Mesendoderm (in vitro differentiated cells): ENCODE measurements around the gene HADHB.

Source experiments
- DNase-seq: peaks from one replicate; pipeline ENCODE4 v3.0.0; 2013
- H2AK5ac ChIP-seq: 2 replicates; pipeline ENCODE4 v1.6.1; 2013; ENCODE audit warnings: low read length, inconsistent platforms
- H2BK120ac ChIP-seq: 2 replicates; pipeline ENCODE4 v1.6.1; 2013; ENCODE audit warnings: low read depth, mild to moderate bottlenecking, low read length, moderate library complexity, mixed read lengths
- H2BK15ac ChIP-seq: replicated peaks from 2 replicates; pipeline ENCODE4 v1.6.1; 2013; ENCODE audit warnings: low read depth, mild to moderate bottlenecking, moderate library complexity
- H2BK5ac ChIP-seq: 2 replicates; pipeline ENCODE4 v1.6.1; 2013; ENCODE audit warnings: low read length, inconsistent platforms
- H3K18ac ChIP-seq: 2 replicates; pipeline ENCODE4 v1.6.1; 2013; ENCODE audit warnings: mild to moderate bottlenecking, low read length, mixed read lengths
- H3K23ac ChIP-seq: one replicate; pipeline ENCODE4 v1.6.1; 2013; ENCODE audit warnings: low read length
- H3K27ac ChIP-seq: 2 replicates; pipeline ENCODE4 v1.5.1; 2013; ENCODE audit warnings: low read depth, mild to moderate bottlenecking, inconsistent platforms, low read length, moderate library complexity
- H3K27me3 ChIP-seq: 2 replicates; pipeline ENCODE4 v1.6.1; 2013; ENCODE audit warnings: low read length, control low read depth, mild to moderate bottlenecking, inconsistent platforms; ENCODE audit not compliant: insufficient read depth, poor library complexity
- H3K36me3 ChIP-seq: 2 replicates; pipeline ENCODE4 v1.6.1; 2013; ENCODE audit warnings: low read length, inconsistent platforms; ENCODE audit not compliant: control insufficient read depth, insufficient read depth
- H3K4ac ChIP-seq: one replicate; pipeline ENCODE4 v1.6.1; 2013; ENCODE audit warnings: low read depth, mild to moderate bottlenecking, low read length, moderate library complexity
- H3K4me1 ChIP-seq: 2 replicates; pipeline ENCODE4 v1.6.1; 2013; ENCODE audit warnings: low read depth, low read length, inconsistent platforms; ENCODE audit not compliant: control insufficient read depth
- H3K4me2 ChIP-seq: 2 replicates; pipeline ENCODE4 v1.6.1; 2013; ENCODE audit warnings: low read length
- H3K4me3 ChIP-seq: 2 replicates; pipeline ENCODE4 v1.5.1; 2013; ENCODE audit warnings: mild to moderate bottlenecking, low read length
- H3K56ac ChIP-seq: one replicate; pipeline ENCODE4 v1.6.1; 2013; ENCODE audit warnings: low read length
- H3K79me1 ChIP-seq: 2 replicates; pipeline ENCODE4 v1.6.1; 2013; ENCODE audit warnings: low read length, inconsistent platforms
- H3K79me2 ChIP-seq: 2 replicates; pipeline ENCODE4 v1.6.1; 2013; ENCODE audit warnings: mild to moderate bottlenecking, low read length; ENCODE audit not compliant: control insufficient read depth, insufficient read depth
- H3K9ac ChIP-seq: 2 replicates; pipeline ENCODE4 v1.6.1; 2013; ENCODE audit warnings: low read length, inconsistent platforms
- H4K5ac ChIP-seq: one replicate; pipeline ENCODE4 v1.6.1; 2013; ENCODE audit warnings: low read length
- H4K8ac ChIP-seq: one replicate; pipeline ENCODE4 v1.6.1; 2013; ENCODE audit warnings: low read depth, mild to moderate bottlenecking, control low read depth, low read length, moderate library complexity
- WGBS: extraction: QIAGEN DNeasy Blood & Tissue Kit; methylation state at CpG from one replicate; pipeline ENCODE4 v1.1.7; 2013; ENCODE audit warnings: low lambda C conversion rate, missing lambda C conversion rate; ENCODE audit not compliant: insufficient coverage; ENCODE audit errors: extremely low coverage; 5-methylcytosine and 5-hydroxymethylcytosine counted together

Gene HADHB

DNA sequence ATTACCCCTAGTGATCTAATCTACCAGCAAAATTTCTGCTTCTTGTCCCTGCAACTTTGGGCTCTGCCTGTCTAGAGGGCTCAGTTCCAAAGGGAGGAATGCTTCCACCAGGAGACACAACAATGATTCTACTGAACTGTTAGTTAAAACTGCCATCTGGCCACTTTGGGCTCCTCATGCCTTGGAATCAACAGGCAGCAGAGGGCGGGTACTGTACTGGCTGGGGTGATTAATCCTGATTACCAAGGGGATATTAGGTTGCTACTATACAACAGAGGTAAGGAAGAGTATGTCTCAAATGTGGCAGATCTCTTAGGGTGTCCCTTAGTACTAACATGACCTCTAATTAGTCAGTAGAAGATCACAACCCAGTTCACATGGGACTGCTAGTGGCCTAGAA is 21.7 kb upstream of the HADHB start:
- H3K79me2 ChIP-seq, result no peaks in the 10 kb centered on the region
- no peaks in the 10 kb centered on the region for H3K4me1 ChIP-seq
- no peak overlapping the region for H3K56ac ChIP-seq
- no peak overlapping the region for H3K9ac ChIP-seq
- H3K4ac ChIP-seq, result no peak overlapping the region
- no peak overlapping the region for H2BK5ac ChIP-seq
- no peaks in the 10 kb centered on the region for H3K79me1 ChIP-seq
- H3K27ac ChIP-seq, result no peak overlapping the region
- no CpG with 5 or more reads among the region's 1 CpG for WGBS
- H3K23ac ChIP-seq, result no peak overlapping the region
- no peaks in the 10 kb centered on the region for H3K27me3 ChIP-seq
- no peak overlapping the region for H4K5ac ChIP-seq
- H2BK120ac ChIP-seq, result no peak overlapping the region
- no peak overlapping the region for H2BK15ac ChIP-seq
- no peak overlapping the region for H3K4me3 ChIP-seq
- no peak overlapping the region for H2AK5ac ChIP-seq
- no peak for DNase-seq
- no peak overlapping the region for H3K18ac ChIP-seq
- H3K36me3 ChIP-seq, result peaks cover 2% of the 10 kb centered on the region
- no peak overlapping the region for H4K8ac ChIP-seq
- H3K4me2 ChIP-seq, result no peak overlapping the region

GRCh38 chr2:26224095-26224494 is 20.6 kb upstream of the HADHB start:
- no CpG with 5 or more reads among the region's 2 CpGs for WGBS
- H2BK120ac ChIP-seq, result no peak overlapping the region
- no peak overlapping the region for H3K4me3 ChIP-seq
- no peak overlapping the region for H3K18ac ChIP-seq
- no peak overlapping the region for H3K4me2 ChIP-seq
- H4K5ac ChIP-seq, result no peak overlapping the region
- no peaks in the 10 kb centered on the region for H3K27me3 ChIP-seq
- H3K23ac ChIP-seq, result no peak overlapping the region
- no peaks in the 10 kb centered on the region for H3K4me1 ChIP-seq
- no peaks in the 10 kb centered on the region for H3K79me1 ChIP-seq
- no peak overlapping the region for H2AK5ac ChIP-seq
- no peak overlapping the region for H2BK15ac ChIP-seq
- H3K36me3 ChIP-seq, result peaks cover 2% of the 10 kb centered on the region
- no peak for DNase-seq
- H3K79me2 ChIP-seq, result no peaks in the 10 kb centered on the region
- H3K56ac ChIP-seq, result no peak overlapping the region
- H3K9ac ChIP-seq, result no peak overlapping the region
- no peak overlapping the region for H2BK5ac ChIP-seq
- H3K27ac ChIP-seq, result no peak overlapping the region
- no peak overlapping the region for H4K8ac ChIP-seq
- H3K4ac ChIP-seq, result no peak overlapping the region

DNA sequence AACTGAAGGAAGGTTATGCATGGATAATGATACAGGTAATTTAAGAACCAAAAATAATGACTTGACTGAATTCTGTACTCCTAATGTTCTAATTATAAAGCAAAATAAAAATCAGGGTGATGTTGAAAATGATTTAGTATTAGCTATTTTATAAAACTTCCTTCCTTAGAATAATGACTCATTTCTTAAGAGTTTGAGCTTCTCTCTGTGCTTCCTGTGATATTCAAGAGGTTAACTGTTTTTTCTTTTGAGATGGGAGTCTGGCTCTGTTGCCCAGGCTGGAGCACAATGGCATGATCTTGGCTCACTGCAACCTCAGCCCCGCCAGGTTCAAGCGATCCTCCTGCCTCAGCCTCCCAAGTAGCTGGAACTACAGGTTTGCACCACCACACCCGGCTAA is 15.1 kb upstream of the HADHB start:
- Histone ChIP-seq H3K4ac (no peak overlapping the region), H3K79me2 (no peaks in the 10 kb centered on the region), H3K4me1 (no peaks in the 10 kb centered on the region), H2BK120ac (no peak overlapping the region), H3K79me1 (no peaks in the 10 kb centered on the region), H3K18ac (no peak overlapping the region), H3K4me3 (no peak overlapping the region), H4K5ac (no peak overlapping the region), H2BK5ac (no peak overlapping the region), H2BK15ac (no peak overlapping the region), H3K56ac (no peak overlapping the region), H4K8ac (no peak overlapping the region), H3K27me3 (no peaks in the 10 kb centered on the region), H3K4me2 (no peak overlapping the region), H2AK5ac (no peak overlapping the region), H3K9ac (no peak overlapping the region), H3K36me3 (peaks cover 6% of the 10 kb centered on the region), H3K23ac (no peak overlapping the region), H3K27ac (no peak overlapping the region)
- no peak for DNase-seq
- no CpG with 5 or more reads among the region's 3 CpGs for WGBS

DNA sequence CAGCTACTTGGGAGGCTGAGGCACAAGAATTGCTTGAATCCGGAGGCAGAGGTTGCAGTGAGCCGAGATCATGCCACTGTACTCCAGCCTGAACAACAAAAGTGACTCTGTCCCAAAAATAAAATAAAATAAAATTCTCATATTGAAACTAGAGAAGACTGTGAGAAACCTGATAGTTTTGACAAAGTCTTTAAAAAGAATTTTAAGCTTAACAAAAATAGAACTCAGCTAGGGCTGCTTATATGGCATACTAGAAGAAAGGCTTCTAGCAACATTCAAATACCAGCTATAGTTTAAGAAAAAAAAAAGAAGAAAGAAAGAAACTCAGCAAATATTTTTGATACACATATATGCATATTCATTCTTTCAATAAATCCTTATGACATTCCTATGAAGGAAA is 13.9 kb upstream of the HADHB start:
- Histone ChIP-seq H3K79me2 (no peaks in the 10 kb centered on the region), H2BK120ac (no peak overlapping the region), H3K23ac (no peak overlapping the region), H2AK5ac (no peak overlapping the region), H2BK15ac (no peak overlapping the region), H3K36me3 (peaks cover 6% of the 10 kb centered on the region), H3K4me3 (no peak overlapping the region), H3K27ac (no peak overlapping the region), H3K4me2 (no peak overlapping the region), H3K4me1 (no peaks in the 10 kb centered on the region), H4K8ac (no peak overlapping the region), H3K4ac (no peak overlapping the region), H3K18ac (no peak overlapping the region), H4K5ac (no peak overlapping the region), H3K56ac (no peak overlapping the region), H3K79me1 (no peaks in the 10 kb centered on the region), H3K9ac (no peak overlapping the region), H3K27me3 (no peaks in the 10 kb centered on the region), H2BK5ac (no peak overlapping the region)
- no peak for DNase-seq
- WGBS, result no CpG with 5 or more reads among the region's 2 CpGs

DNA sequence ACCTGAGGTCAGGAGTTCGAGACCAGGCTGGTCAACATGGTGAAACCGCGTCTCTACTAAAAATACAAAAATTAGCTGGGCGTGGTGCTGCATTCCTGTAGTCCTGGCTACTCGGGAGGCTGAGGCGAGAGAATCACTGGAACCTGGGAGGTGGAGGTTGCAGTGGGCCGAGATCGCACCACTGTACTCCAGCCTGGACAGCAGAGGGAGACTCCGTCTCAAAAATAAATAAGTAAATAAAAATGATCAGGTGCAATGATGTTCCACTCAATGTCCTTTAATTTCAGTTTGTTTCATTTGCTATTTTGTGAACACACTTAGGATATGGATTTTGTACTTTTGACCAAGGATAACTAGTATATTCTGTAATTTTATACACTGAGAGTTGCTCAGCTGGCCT is 9.7 kb upstream of the HADHB start:
- Histone ChIP-seq H3K18ac (no peak overlapping the region), H3K56ac (no peak overlapping the region), H3K36me3 (peaks cover 6% of the 10 kb centered on the region), H3K4me2 (no peak overlapping the region), H3K27ac (no peak overlapping the region), H2AK5ac (no peak overlapping the region), H2BK120ac (no peak overlapping the region), H4K8ac (no peak overlapping the region), H3K4me3 (no peak overlapping the region), H3K23ac (no peak overlapping the region), H3K4me1 (no peaks in the 10 kb centered on the region), H3K9ac (no peak overlapping the region), H3K79me2 (peaks cover 10% of the 10 kb centered on the region), H3K4ac (no peak overlapping the region), H2BK15ac (no peak overlapping the region), H2BK5ac (no peak overlapping the region), H4K5ac (no peak overlapping the region), H3K27me3 (no peaks in the 10 kb centered on the region), H3K79me1 (peaks cover 9% of the 10 kb centered on the region)
- DNase-seq, result no peak
- no CpG with 5 or more reads among the region's 9 CpGs for WGBS

GRCh38 chr2:26237868-26238267 is 6.9 kb upstream of the HADHB start:
- DNase-seq, result no peak
- Histone ChIP-seq H3K36me3 (peaks cover 4% of the 10 kb centered on the region), H4K5ac (no peak overlapping the region), H4K8ac (no peak overlapping the region), H3K4me3 (no peak overlapping the region), H3K23ac (no peak overlapping the region), H3K18ac (no peak overlapping the region), H3K27ac (no peak overlapping the region), H3K9ac (no peak overlapping the region), H2BK15ac (no peak overlapping the region), H2AK5ac (no peak overlapping the region), H3K79me1 (peaks cover 11% of the 10 kb centered on the region), H3K4ac (no peak overlapping the region), H2BK5ac (no peak overlapping the region), H3K79me2 (peaks cover 26% of the 10 kb centered on the region), H2BK120ac (no peak overlapping the region), H3K27me3 (no peaks in the 10 kb centered on the region), H3K4me1 (no peaks in the 10 kb centered on the region), H3K4me2 (no peak overlapping the region), H3K56ac (no peak overlapping the region)
- WGBS, result no CpG with 5 or more reads among the region's 1 CpG
